AG09309 (cell line): ENCODE data around the gene MAGI1.

Experiments used
- DNase-seq: peaks from one replicate; pipeline ENCODE4 v3.0.0-alpha.2; 2010; ENCODE audit warnings: low read depth
- H3K4me3 ChIP-seq: 2 replicates; pipeline ENCODE4 v1.5.1; 2011; ENCODE audit warnings: mild to moderate bottlenecking, low read depth, low read length, moderate library complexity; ENCODE audit not compliant: control insufficient read depth
- TF ChIP-seq, protein P1 (sequence below): IDR thresholded peaks from 2 replicates; pipeline ENCODE4 v1.5.1; 2011; ENCODE audit warnings: mild to moderate bottlenecking, low read depth, low read length, inconsistent platforms; ENCODE audit not compliant: insufficient read depth, control insufficient read depth; ENCODE audit errors: missing control alignments

MAGI1 gene

DNA sequence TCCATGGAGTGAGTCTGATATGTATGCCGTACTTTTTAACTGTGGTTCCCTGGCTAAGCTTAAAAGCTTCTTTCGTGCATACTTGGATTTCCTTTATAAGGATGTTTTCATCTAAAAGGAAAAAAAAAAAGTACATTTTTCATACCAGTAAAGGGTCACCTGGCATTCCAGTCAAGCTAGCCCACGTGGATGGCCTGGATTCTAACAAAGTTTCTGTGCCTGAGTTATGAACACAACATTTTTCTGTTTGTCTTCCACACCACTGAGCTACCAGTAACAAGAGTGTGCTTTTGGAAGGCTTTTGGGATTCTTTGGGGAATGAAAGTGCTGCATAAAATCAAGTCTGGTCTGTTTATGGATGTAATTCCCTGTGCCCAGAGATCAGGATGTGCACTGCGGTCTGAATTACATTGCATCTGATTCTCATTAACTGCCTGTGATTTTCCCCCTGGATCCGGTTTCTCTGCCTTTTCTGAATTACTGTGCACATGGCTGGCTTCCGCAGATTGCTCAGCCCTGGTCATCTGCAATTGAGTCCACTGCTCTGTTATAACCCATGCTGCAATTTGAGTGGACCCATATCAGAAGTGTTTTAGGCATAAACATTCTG is 38.2 kb upstream of the MAGI1 start:
- TF ChIP-seq, protein P1, sequence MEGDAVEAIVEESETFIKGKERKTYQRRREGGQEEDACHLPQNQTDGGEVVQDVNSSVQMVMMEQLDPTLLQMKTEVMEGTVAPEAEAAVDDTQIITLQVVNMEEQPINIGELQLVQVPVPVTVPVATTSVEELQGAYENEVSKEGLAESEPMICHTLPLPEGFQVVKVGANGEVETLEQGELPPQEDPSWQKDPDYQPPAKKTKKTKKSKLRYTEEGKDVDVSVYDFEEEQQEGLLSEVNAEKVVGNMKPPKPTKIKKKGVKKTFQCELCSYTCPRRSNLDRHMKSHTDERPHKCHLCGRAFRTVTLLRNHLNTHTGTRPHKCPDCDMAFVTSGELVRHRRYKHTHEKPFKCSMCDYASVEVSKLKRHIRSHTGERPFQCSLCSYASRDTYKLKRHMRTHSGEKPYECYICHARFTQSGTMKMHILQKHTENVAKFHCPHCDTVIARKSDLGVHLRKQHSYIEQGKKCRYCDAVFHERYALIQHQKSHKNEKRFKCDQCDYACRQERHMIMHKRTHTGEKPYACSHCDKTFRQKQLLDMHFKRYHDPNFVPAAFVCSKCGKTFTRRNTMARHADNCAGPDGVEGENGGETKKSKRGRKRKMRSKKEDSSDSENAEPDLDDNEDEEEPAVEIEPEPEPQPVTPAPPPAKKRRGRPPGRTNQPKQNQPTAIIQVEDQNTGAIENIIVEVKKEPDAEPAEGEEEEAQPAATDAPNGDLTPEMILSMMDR = no peak
- no peak overlapping the region for H3K4me3 ChIP-seq
- peak; percentile 82 for DNase-seq

DNA sequence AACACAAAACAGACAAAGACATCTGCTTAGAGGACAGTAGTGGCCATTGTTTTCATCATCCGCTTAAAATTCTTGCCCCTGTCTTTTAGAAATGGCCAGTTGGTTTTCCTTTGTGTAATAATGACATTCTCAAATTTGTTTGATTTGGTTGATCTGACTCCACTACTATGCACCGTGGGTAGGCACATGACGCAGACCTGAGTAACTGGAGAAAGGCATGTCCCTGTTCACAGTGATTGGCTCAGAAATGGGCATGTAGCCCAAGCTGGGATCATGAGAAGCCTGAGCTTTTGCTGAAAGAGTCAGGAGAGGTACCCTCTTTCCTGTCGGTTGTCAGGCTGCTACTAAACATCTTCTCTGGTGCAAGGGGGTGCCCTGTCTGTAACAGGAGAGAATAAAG is 36.6 kb upstream of the MAGI1 start:
- no peak overlapping the region for H3K4me3 ChIP-seq
- DNase-seq = peak; percentile 29
- TF ChIP-seq, protein P1 = no peak

DNA sequence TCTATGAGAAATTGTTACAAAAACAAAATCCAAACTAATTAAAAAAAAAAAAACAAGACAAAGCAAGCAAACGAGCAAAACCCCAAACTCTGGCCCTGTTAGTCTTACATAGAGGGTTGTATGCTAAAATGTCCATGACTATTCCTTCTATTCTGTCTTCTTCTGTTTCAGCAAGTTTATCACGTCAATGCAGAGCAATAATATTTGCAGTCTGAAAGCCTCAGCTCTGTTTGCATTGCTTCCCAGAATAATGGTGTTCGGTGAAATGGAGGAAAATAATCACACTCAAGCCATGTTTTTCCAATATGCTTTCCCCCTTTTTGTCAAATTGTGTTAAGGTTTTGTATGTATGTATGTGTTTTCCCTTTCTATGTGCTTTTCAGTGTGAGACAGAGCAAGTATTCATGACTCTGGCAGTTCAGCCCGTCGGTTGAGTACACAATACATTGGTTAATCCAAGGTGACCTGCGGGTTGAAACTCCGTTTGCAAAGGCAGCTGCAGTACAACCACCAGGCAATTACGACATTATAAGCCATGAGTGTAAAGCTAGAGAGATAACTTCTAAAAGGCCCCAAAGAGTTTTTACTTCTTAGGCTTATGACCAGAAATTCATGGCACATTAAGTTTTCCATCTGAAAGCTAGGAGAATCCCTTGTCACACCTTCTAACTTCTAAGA is 34.9 kb upstream of the MAGI1 start:
- no peak for DNase-seq
- TF ChIP-seq, protein P1 = no peak
- no peak overlapping the region for H3K4me3 ChIP-seq

DNA sequence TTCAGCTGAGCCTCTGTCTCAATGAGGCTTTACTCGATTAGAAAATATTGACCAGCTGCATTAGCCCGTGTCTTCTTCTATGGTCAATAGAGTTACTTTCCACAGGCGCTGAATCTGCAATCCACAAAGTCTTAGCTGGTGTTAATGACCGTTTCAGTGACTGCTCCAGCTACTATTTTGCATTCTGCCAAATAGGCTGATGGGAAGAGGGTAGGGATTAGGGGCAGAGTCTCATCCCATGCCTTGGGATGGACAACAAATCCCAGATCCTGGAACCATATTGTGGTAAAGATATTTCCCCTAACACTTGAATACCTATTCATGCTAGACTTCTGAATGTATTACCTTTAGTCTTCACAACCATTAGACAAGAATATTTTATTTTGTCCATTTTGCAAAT is 29.5 kb upstream of the MAGI1 start:
- DNase-seq = no peak
- no peak overlapping the region for H3K4me3 ChIP-seq

DNA sequence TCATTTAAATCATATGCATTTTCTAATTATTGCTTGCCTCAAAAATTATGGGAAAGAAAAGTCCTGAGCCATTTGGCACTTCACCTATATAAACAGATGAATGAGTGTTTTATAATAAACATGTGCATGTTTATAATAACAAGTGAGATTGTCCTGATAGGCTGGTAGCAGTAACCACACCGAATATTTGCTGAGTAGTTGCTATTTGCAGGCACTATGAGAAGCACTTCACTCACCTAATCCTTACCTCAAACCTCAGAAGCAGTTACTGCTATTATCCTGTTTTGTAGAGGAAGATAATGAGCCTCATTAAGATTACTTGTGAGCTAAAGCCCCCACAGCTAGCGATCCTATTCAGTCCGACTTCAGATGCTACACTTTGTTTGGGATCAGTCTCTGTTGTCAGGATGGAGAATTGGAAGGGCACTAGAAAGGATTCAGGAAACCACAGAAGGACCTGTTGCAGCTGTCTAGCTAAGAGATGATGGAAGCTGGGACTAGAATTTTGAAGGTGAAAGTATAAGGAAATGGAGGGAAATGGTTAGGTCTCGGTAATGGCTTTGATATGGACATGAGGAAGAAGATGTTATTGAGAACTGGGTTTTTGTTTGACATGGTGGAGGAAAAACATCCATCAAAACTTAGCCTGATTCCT is 28.4 kb upstream of the MAGI1 start:
- H3K4me3 ChIP-seq = no peak overlapping the region
- no peak for DNase-seq
- TF ChIP-seq, protein P1 = no peak

More for the DNA sequence above, 29.5 kb upstream of the MAGI1 start:
- TF ChIP-seq, protein P1 = no peak

DNA sequence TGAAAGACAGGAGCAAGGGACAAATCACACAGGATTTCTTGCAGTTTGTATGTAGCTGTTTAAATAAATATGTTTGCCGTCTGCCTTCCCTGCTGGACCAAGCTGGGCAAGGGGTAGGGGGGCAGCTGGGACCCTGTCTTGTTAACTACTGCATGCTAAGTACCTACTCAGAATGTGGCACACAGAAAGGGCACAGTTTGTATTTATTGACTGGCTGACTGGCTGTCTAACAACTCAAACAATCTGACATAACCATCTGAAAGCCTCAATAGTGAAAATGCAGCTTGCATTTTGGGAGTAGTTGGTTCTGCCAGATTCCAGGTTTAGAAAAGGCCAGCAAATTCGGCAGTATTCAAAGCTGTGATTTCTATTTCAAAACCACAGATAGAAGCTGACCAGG is 16.6 kb upstream of the MAGI1 start:
- TF ChIP-seq, protein P1 = no peak

More for the DNA sequence above, 16.6 kb upstream of the MAGI1 start:
- no peak overlapping the region for H3K4me3 ChIP-seq
- no peak for DNase-seq
